Prostate gland (tissue), 2 donors: ENCODE data around the gene GABRE.

Experiments used
- CTCF ChIP-seq, 4 experiments: fragments of 200-600 bp in 2 of 4; fragments of 450-650 bp in 2 of 4; sonication (generic) in 2 of 4; IDR thresholded peaks; 1 replicate in 3 of 4; 2 replicates in 1 of 4; pipeline ENCODE4 v1.5.1; 2016 to 2019; ENCODE audit warnings: antibody characterized with exemption in 4 of 4, mild to moderate bottlenecking in 2 of 4, moderate library complexity in 2 of 4
- POLR2AphosphoS5 ChIP-seq: sonication (generic); formaldehyde crosslinking; IDR thresholded peaks from one replicate; pipeline ENCODE4 v1.6.1; 2017; ENCODE audit warnings: antibody characterized with exemption

GRCh38 chrX:151999813-152000212 is 25.3 kb upstream of the GABRE start:
- TF ChIP-seq CTCF (IDR thresholded peaks at IDR 0.05) (no peak), POLR2AphosphoS5 (no peak)
